ENCODE data around the gene DDX1.

Gene DDX1

GRCh38 chr2:15624903-15625302 lies 33.2 kb downstream of the DDX1 start:
- Histone ChIP-seq H3K9me3 (ENCODE audit: severe bottlenecking) (no peaks in the 10 kb centered on the region), H3K27me3 (ENCODE audit: insufficient read depth, low read depth, severe bottlenecking) (no peaks in the 10 kb centered on the region), H3K27ac (no peak overlapping the region), H3K36me3 (peaks cover 100% of the 10 kb centered on the region), H3K4me3 (ENCODE audit: low read depth, low read length) (no peak overlapping the region)
- no peak for TF ChIP-seq CTCF (IDR thresholded peaks at IDR 0.05; ENCODE audit: low read depth, low read length)
- DNase-seq = no peak

- no peak overlapping the region for H3K27ac ChIP-seq
- H3K4me3 ChIP-seq (ENCODE audit: low read depth, low read length) = no peak overlapping the region
- H3K9me3 ChIP-seq (ENCODE audit: severe bottlenecking) = no peaks in the 10 kb centered on the region
- no peak for DNase-seq
- peaks cover 100% of the 10 kb centered on the region for H3K36me3 ChIP-seq
- no peaks in the 10 kb centered on the region for H3K27me3 ChIP-seq (ENCODE audit: insufficient read depth, low read depth, severe bottlenecking)
- TF ChIP-seq CTCF (IDR thresholded peaks at IDR 0.05; ENCODE audit: low read depth, low read length) = no peak
These were observed 33.8 kb downstream of the DDX1 start for GRCh38 chr2:15625344-15626036.

GRCh38 chr2:15626126-15626525 lies 34.5 kb downstream of the DDX1 start:
- no peak for DNase-seq
- Histone ChIP-seq H3K36me3 (peaks cover 100% of the 10 kb centered on the region), H3K4me3 (ENCODE audit: low read depth, low read length) (no peak overlapping the region), H3K27ac (no peak overlapping the region), H3K9me3 (ENCODE audit: severe bottlenecking) (no peaks in the 10 kb centered on the region), H3K27me3 (ENCODE audit: insufficient read depth, low read depth, severe bottlenecking) (no peaks in the 10 kb centered on the region)
- TF ChIP-seq CTCF (IDR thresholded peaks at IDR 0.05; ENCODE audit: low read depth, low read length) = no peak

- H3K36me3 ChIP-seq = peaks cover 100% of the 10 kb centered on the region
- TF ChIP-seq CTCF (IDR thresholded peaks at IDR 0.05; ENCODE audit: low read depth, low read length) = no peak
These were observed 35.3 kb downstream of the DDX1 start for GRCh38 chr2:15626967-15627366.

GRCh38 chr2:15627817-15628684 lies 36.4 kb downstream of the DDX1 start:
- H3K36me3 ChIP-seq = peaks cover 100% of the 10 kb centered on the region
- H3K27me3 ChIP-seq (ENCODE audit: insufficient read depth, low read depth, severe bottlenecking) = no peaks in the 10 kb centered on the region
- H3K4me3 ChIP-seq (ENCODE audit: low read depth, low read length) = no peak overlapping the region
- no peaks in the 10 kb centered on the region for H3K9me3 ChIP-seq (ENCODE audit: severe bottlenecking)
- no peak for TF ChIP-seq CTCF (IDR thresholded peaks at IDR 0.05; ENCODE audit: low read depth, low read length)
- no peak overlapping the region for H3K27ac ChIP-seq
- no peak for DNase-seq

More at GRCh38 chr2:15626967-15627366, 35.3 kb downstream of the DDX1 start:
- H3K9me3 ChIP-seq (ENCODE audit: severe bottlenecking) = no peaks in the 10 kb centered on the region
- no peak overlapping the region for H3K27ac ChIP-seq
- no peaks in the 10 kb centered on the region for H3K27me3 ChIP-seq (ENCODE audit: insufficient read depth, low read depth, severe bottlenecking)
- DNase-seq = no peak
- no peak overlapping the region for H3K4me3 ChIP-seq (ENCODE audit: low read depth, low read length)
